Psoas muscle (tissue), 8 donors: ENCODE results near the gene RGS3. TPM values are rescaled to one million over a fixed set of nuclear protein-coding genes. Genes with fewer than 3 reads are reported as not detected.

Experiments
- ATAC-seq, 4 donors: fragments of 200-7000 bp; cut with Tn5 transposase; one replicate each; pipeline ENCODE4 v1.9.1; 2020; ENCODE audit warnings: moderate library complexity in 3 of 4, mild to moderate bottlenecking in 2 of 4
- DNase-seq, 2 donors: peaks; one replicate each; pipeline ENCODE4 v3.0.0-alpha.2; 2020
- H3K27ac ChIP-seq: fragments of 200-600 bp; one replicate; pipeline ENCODE4 v1.8.0; 2022
- H3K27me3 ChIP-seq, 3 donors: fragments of 200-600 bp in 1 of 3; one replicate each; pipeline versions ENCODE4 v1.6.1 to v1.8.0; 2013 to 2022; ENCODE audit warnings: low read length in 2 of 3, mild to moderate bottlenecking in 2 of 3, moderate library complexity in 1 of 3; ENCODE audit not compliant: insufficient read depth in 3 of 3
- H3K36me3 ChIP-seq, 2 donors: fragments of 200-600 bp in 1 of 2; one replicate each; pipeline versions ENCODE4 v1.6.1 to v1.8.0; 2013 to 2022; ENCODE audit warnings: low read depth in 1 of 2, mild to moderate bottlenecking in 1 of 2, moderate library complexity in 1 of 2; ENCODE audit not compliant: insufficient read depth in 1 of 2
- H3K4me1 ChIP-seq: fragments of 200-600 bp; one replicate; pipeline ENCODE4 v1.8.0; 2022
- H3K4me3 ChIP-seq: fragments of 200-600 bp; one replicate; pipeline ENCODE4 v1.8.0; 2022; ENCODE audit warnings: mild to moderate bottlenecking
- H3K9me3 ChIP-seq: fragments of 200-600 bp; one replicate; pipeline ENCODE4 v1.8.0; 2022
- CTCF ChIP-seq: fragments of 200-600 bp; IDR thresholded peaks from one replicate; pipeline ENCODE4 v1.8.0; 2022; ENCODE audit warnings: antibody characterized with exemption
- WGBS, 3 donors: extraction: QIAGEN DNeasy Blood & Tissue Kit; methylation state at CpG; one replicate each; pipeline versions ENCODE4 v1.1.6 to v1.1.7; 2013; 5-methylcytosine and 5-hydroxymethylcytosine counted together
- intact Hi-C, 2 donors: fragments of 100-400 bp; cut with DNase I; formaldehyde crosslinking; loops; one replicate each; pipeline versions ENCODE4 v1.11.0 to v1.14.2; 2022
- polyA plus RNA-seq, 3 donors: library from polyadenylated mRNA; stranded (reverse); fragments of 200-250 nt; gene quantifications; one replicate each; pipeline ENCODE4 v1.2.3, GENCODE V29; 2013
- total RNA-seq, 4 donors: library from RNA; stranded (reverse); fragmentation: NEBNext Ultra II Directional in 2 of 4; extraction: Animal tissue kit (Norgen Biotek cat#: 25700) in 2 of 4; gene quantifications; one replicate each; pipeline versions ENCODE4 v1.2.1 to v1.2.4, GENCODE V29; 2021 to 2023
- donor health status: healthy with polysubstance abuse.
- donor health status: DM: no; HTN: no; CAD: no; lungs with moderate emphysema.
- donor health status: Bipolar disorder and iron deficiency.
- donor health status: healthy.
- donor health status: DM: yes; HTN: yes; CAD: no.
- donor health status: DM: no; HTN: no; CAD: no.
- donor health status: DM: no; HTN: no; CAD: no.
- donor health status: DM: yes; HTN: yes; CAD: no.

RGS3 gene
- total and polyA plus RNA-seq, 7 donors = 7.1 to 38.1 (median 14.6) TPM

- 64 to 86% (median 79%) methylated on average over 8 of the region's 8 CpGs for WGBS, 3 donors
- Histone ChIP-seq H3K9me3 (no peaks in the 10 kb centered on the region), H3K27ac (peak overlapping the region; percentile 62), H3K4me3 (peak overlapping the region; percentile 19), H3K4me1 (peaks cover 42% of the 10 kb centered on the region), H3K36me3 (no peaks in the 10 kb centered on the region), H3K27me3 (no peaks in the 10 kb centered on the region)
- intact Hi-C loops = no loop called here
- TF ChIP-seq CTCF = no peak
- peak; percentile 14 to 46 (median 32) for ATAC-seq
- no peak for DNase-seq
These were observed 59.3 kb downstream of the RGS3 start for GRCh38 chr9:113522858-113523257.

- no peak for TF ChIP-seq CTCF
- WGBS, 3 donors = 21 to 46% (median 41%) methylated on average over 19 of the region's 19 CpGs
- H3K27ac ChIP-seq = peak overlapping the region; percentile 62
- ATAC-seq (peak; percentile 51 to 71 (median 52)), DNase-seq (peak; percentile 51 to 71)
- intact Hi-C loops = no loop called here
- no peaks in the 10 kb centered on the region for H3K27me3 ChIP-seq
- no peaks in the 10 kb centered on the region for H3K9me3 ChIP-seq
- H3K36me3 ChIP-seq = no peaks in the 10 kb centered on the region
- H3K4me3 ChIP-seq = peak overlapping the region; percentile 19
- peaks cover 44% of the 10 kb centered on the region for H3K4me1 ChIP-seq
These were observed 60.1 kb downstream of the RGS3 start for GRCh38 chr9:113523421-113524141.

- intact Hi-C loops = no loop called here
- no peak for TF ChIP-seq CTCF
- H3K36me3 ChIP-seq = peaks cover 0 to 5% of the 10 kb centered on the region in 2 donors
- WGBS, 3 donors = 78 to 87% (median 81%) methylated on average over 4 of the region's 4 CpGs
- H3K27me3 ChIP-seq = no peaks in the 10 kb centered on the region
- H3K4me3 ChIP-seq = no peak overlapping the region
- H3K4me1 ChIP-seq = peaks cover 44% of the 10 kb centered on the region
- ATAC-seq = no peak
- DNase-seq = no peak
- no peaks in the 10 kb centered on the region for H3K9me3 ChIP-seq
- H3K27ac ChIP-seq = peak overlapping the region; percentile 62
These were observed 60.9 kb downstream of the RGS3 start for GRCh38 chr9:113524468-113524867.

- peaks cover 0 to 10% of the 10 kb centered on the region in 2 donors for H3K36me3 ChIP-seq
- no peak for TF ChIP-seq CTCF
- H3K27me3 ChIP-seq = no peaks in the 10 kb centered on the region
- no peaks in the 10 kb centered on the region for H3K9me3 ChIP-seq
- intact Hi-C loops = no loop called here
- H3K4me3 ChIP-seq = no peak overlapping the region
- no peak for DNase-seq
- no peak overlapping the region for H3K27ac ChIP-seq
- ATAC-seq = no peak
- H3K4me1 ChIP-seq = peaks cover 44% of the 10 kb centered on the region
- 60 to 77% (median 63%) methylated on average over 4 of the region's 4 CpGs for WGBS, 3 donors
These were observed 61.7 kb downstream of the RGS3 start for GRCh38 chr9:113525205-113525604.

GRCh38 chr9:113525831-113526230, 62.3 kb downstream of the RGS3 start:
- ATAC-seq = no peak
- 70 to 85% (median 72%) methylated on average over 8 of the region's 8 CpGs for WGBS, 3 donors
- Histone ChIP-seq H3K4me3 (no peak overlapping the region), H3K4me1 (peaks cover 44% of the 10 kb centered on the region), H3K9me3 (no peaks in the 10 kb centered on the region), H3K36me3 (peaks cover 0 to 12% of the 10 kb centered on the region in 2 donors), H3K27ac (peak overlapping the region; percentile 21), H3K27me3 (no peaks in the 10 kb centered on the region)
- no peak for TF ChIP-seq CTCF
- no peak for DNase-seq
- intact Hi-C loops = no loop called here
